ENCODE results near the gene CEP170B.

Gene CEP170B

DNA sequence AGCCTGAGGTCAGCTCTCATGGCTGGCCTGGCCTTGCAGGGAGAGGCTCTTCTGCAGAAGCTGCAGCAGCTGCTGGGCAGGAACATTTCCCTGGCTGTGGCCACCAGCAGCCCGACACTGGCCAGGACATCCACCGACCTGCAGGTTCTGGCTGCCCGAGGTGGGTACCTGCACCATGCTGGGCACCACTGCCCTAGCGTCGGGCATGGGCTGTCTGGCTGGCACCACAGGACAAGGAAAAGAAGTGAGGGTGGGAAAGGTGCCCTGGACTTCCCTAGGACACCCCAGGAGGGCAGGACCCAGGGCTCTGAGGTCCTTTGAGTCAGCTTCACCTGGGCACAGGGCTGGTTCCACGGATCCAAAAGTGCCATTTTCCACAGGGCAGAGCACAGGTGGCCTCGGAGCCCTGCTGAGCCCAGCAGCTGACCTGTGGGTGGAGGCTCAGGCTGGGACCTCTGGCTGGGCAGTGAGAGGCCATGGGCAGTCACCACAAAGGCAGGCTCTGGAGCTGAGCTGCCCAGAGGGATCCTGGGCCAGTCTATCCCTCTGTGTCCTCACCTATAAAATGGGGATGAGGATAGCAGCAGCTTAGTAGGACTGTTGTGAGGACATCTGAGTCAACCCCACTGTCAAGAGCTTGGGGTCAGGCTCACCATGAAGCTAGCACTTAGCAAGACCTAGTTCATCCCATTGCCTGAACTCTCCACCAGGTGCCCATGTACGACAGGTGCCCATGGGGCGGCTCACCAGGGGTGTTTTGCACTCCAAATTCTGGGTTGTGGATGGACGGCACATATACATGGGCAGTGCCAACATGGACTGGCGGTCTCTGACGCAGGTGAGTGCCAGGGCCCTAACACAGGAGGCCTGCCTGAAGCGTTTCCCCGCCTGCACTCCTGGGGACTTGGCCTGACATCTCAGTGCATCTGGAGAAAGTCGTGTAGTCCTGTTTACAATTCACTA is 64.5 kb downstream of the CEP170B start:
- DNase-seq (ENCODE audit: low read depth in 2 of 2, low spot score in 1 of 2): no peak

DNA sequence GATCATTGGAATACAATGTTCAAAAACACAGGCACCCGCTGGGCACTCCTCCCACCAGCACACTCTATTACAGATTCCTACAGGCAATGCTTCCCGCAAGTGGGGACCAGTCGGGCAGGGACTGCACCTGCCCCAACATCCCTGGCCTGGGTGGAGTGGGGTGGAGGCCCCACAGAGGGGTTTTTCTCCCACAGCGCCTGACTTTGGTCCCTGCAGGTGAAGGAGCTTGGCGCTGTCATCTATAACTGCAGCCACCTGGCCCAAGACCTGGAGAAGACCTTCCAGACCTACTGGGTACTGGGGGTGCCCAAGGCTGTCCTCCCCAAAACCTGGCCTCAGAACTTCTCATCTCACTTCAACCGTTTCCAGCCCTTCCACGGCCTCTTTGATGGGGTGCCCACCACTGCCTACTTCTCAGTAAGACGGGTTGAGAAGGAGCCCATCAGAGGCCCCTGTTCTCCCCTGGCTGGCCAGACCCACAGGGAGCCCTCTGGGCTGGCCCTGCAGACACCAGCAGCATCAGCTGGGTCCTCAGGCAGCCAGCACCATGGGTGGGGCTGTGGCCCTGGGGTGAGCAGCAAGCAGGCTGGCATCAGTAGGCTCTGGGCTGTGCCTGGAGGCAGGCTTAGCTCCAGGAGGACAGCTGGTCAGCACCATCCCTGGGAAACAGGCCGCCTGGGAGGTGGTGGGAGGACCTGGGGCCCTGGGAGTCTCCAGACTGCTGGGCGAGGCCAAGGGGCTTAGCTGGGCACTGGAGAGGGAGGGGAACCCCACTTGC is 65.6 kb downstream of the CEP170B start:
- DNase-seq (ENCODE audit: low read depth in 2 of 2, low spot score in 1 of 2): no peak

GRCh38 chr14:104931304-104931770 is 66.3 kb downstream of the CEP170B start:
- no peak for DNase-seq (ENCODE audit: low read depth in 2 of 2, low spot score in 1 of 2)

- DNase-seq (ENCODE audit: low read depth in 2 of 2, low spot score in 1 of 2): no peak
Measured at GRCh38 chr14:104931771-104932675, 67.0 kb downstream of the CEP170B start.

- DNase-seq (ENCODE audit: low read depth in 2 of 2, low spot score in 1 of 2): peak; percentile 68 to 69
Measured at GRCh38 chr14:104932676-104933631, 67.9 kb downstream of the CEP170B start.

DNA sequence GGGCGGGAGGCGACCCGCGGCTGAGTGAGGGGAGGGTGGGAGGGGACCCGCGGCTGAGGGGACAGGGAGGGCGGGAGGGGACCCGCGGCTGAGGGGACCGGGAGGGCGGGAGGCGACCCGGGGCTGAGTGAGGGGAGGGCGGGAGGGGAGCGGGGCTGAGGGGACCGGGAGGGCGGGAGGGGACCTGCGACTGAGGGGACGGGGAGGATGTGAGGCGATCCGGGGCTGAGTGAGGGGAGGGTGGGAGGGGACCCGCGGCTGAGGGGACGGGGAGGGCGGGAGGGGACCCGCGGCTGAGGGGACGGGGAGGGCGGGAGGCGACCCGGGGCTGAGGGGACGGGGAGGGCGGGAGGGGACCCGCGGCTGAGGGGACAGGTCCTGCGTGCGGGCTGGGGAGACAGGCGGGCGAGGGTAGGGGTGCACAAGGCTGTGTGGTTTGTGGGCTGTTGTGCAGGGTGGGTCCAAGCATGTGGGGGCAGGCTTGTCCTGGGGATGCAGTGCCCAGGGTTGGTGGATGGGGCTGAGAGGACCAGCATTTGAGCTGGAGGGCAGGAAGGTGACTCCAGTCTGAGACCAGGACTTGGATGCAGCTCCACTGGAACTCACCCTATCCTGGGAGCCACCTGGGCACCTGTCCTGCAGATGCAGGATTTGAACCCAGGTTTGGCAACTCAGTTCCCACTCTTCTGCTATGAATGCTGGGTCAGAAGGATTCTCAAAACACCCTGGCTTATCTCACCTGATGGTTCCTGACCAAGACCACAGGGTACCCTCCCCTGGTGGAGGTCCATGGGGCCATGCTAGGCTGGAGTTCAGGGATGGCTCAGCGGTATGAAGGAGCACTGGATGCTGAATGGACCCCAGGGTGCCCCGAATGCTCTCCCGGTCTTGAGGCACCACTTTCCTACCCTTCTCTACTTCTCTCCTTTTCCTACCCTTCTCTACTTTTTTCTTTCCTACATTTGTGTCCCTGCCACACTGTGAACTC is 69.0 kb downstream of the CEP170B start:
- no peak for DNase-seq (ENCODE audit: low read depth in 2 of 2, low spot score in 1 of 2)

DNA sequence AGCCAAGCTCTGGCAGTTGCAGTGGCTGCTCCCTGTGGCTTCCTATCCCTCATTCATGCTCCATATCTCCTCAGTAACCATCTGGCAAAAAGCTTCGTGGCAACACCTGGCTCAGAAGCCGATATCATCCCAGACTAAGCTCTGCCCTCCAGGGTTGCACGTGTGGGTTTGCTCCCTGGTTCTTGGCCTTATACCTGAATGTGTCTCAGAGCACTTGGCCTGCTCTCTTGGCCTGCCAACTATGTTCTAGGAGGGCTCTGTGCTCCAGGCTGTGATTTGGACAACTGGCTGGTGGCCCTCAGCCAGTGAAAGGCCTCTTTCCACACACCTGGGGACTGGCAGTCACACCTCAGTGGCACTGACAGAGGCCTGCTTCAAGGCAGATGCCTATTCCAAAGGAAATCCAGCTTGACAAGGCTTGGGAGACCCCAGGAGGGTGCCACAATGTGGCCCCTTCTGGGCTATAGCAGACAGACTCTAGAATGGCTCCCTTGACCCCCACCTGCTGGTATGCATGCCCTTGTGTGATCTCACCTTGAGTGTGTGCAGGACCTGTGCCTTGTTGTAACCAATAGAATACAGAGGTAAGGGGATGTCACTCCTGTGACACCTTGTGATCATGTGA is 70.1 kb downstream of the CEP170B start:
- no peak for DNase-seq (ENCODE audit: low read depth in 2 of 2, low spot score in 1 of 2)

DNA sequence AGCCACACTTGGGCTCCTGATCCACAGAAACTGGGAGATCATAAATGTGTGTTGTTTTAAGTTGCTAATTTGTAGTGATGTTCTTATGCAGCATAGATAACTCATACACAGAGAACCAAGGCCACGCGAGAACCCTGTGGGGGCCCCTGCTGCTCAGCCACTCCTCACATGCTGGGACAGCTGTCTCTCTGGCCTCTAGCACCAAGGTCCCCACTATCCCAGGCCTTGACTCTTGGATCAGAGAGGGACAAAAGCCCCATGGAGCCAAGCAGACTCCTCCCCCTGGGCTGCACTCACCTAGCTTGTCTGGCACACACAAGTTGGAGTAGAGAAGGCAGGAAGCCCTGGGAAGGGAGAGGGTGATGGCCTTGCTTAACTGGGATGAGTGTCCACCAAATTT is 70.9 kb downstream of the CEP170B start:
- DNase-seq (ENCODE audit: low read depth in 2 of 2, low spot score in 1 of 2): no peak

DNA sequence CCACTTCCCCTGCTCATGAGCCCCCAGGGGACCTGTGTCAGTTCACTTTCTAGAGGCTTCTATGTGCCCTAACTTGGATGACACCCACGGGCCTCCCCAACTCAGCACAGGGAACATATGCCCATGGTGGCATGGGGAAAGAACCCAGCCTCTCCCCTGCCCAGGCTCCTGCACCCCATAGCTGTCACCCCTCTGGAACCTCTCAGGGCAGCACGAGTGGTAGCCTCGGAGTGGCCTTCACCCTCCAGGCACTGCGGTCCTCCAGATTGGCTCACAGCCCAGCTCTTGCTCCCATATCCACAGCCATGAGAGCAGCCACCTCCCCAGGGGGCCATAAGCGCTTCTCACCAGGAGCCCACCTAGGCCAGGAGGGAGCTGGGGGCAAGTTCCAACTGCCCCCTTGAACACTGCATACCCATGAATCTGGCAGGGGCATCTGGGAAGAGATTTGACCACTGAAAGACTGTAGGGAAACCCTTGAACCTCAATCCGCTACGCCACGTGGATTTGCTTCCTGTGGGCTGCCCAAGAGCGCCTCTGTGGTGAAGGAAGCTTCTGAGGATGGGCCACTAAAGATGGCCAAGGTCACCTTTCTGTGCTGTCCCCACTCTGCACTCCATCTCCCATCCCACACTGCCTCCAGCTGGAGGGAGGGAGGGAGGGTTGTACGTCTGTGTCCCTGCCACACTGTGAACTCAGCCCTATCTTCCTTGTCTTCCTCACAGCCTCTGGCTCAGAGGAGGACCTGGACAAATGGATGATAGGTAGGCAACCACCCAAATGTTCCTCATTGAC is 71.5 kb downstream of the CEP170B start:
- no peak for DNase-seq (ENCODE audit: low read depth in 2 of 2, low spot score in 1 of 2)

DNA sequence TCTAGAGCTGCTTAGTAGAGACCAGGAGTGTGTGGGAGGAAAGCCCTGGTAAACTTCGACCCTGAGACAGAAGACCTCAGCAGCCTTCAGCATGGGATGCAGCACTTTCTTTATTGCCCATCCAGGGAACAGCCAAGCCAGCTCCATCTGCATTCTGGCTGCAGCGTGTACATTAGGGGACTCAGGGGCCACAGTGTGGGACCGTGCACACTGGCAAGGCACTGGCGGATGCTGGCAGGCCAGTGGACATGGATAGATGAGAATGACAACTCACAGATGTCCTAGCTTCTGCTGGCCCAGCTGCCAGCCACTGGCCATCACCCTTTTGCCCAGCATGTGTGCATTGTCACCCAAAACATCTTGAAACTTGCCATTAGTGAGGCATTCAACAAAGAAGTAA is 72.1 kb downstream of the CEP170B start:
- DNase-seq (ENCODE audit: low read depth in 2 of 2, low spot score in 1 of 2): no peak

DNA sequence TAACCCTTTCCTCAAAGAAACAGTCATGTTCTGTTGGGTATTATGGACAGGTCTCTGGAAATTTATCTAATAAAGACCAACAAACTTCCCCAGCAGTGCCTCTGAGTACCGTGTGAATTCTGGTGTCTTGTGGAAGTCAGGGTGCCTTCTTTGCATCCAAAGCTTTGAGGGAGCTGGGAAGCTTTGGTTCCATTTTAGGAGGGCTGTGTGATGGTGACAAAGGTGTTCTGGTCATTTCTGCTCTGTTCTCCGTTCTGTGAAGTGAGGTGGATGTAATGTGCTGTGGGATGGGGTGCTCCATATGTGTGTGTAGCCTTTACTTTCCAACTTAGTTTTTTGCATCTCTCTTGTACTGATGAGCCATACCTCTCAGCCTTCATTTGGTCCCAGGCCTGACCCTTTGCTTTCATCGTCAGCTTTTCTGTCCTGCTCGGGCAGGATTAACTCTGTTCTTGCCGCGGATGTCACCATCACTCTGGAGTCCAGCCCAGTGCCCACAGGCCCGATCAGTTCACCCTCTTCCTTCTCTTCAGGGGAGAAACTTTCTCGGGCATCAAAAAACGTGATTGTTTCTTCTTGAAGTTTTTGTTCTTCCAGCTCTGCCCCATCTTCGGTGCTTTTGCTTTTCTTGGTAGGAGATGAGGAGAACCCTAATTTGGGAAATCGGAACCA is 72.8 kb downstream of the CEP170B start:
- no peak for DNase-seq (ENCODE audit: low read depth in 2 of 2, low spot score in 1 of 2)

GRCh38 chr14:104938436-104938835 is 73.4 kb downstream of the CEP170B start:
- DNase-seq (ENCODE audit: low read depth in 2 of 2, low spot score in 1 of 2): no peak

- no peak for DNase-seq (ENCODE audit: low read depth in 2 of 2, low spot score in 1 of 2)
Measured at GRCh38 chr14:104938960-104939359, 73.9 kb downstream of the CEP170B start.

DNA sequence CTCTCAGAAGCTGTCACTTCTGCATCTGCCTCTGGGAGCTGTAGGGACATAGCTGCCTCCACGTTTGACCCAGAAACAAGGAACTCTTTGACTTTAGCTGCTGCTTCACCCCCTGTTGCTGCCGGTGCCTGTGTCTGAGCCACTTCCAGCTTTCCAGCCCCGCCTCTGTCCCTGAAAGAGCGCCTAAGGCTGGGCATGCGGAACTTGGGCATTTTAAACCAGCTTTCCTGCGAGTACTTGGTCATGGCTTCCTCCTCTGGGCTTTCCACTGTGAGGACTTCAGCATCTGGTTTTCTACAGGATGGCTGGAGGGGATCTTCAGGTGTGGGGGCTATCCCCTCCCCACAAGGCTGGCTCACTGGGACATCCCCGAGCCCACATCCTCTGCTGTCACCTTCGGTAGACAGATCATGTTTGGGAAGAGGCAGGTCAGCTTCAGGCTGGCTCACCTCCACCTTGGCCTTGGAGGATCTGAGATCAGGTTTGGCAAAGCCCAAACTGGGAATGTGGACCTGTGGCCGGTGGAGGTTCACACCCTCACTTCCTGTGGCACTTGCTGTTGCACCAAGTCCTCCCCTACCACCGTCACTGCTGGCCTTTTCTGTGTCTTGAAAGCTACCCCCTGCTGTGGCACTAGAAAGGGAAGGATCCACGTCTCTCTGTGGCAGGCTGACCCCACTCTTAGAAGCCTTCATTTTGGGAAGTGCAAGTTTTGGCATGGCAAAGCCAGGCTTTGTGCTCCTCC is 74.8 kb downstream of the CEP170B start:
- DNase-seq (ENCODE audit: low read depth in 2 of 2, low spot score in 1 of 2): no peak

GRCh38 chr14:104940526-104941150 is 75.6 kb downstream of the CEP170B start:
- no peak for DNase-seq (ENCODE audit: low read depth in 2 of 2, low spot score in 1 of 2)
